ENCODE data around the gene TOGARAM2. TPM values are rescaled to one million over a fixed set of nuclear protein-coding genes. Genes with fewer than 3 reads are reported as not detected.

The TOGARAM2 gene
- total and polyA plus RNA-seq, 3 donors from 2014 or later, result 2.1 to 5.2 (median 3.5) TPM

DNA sequence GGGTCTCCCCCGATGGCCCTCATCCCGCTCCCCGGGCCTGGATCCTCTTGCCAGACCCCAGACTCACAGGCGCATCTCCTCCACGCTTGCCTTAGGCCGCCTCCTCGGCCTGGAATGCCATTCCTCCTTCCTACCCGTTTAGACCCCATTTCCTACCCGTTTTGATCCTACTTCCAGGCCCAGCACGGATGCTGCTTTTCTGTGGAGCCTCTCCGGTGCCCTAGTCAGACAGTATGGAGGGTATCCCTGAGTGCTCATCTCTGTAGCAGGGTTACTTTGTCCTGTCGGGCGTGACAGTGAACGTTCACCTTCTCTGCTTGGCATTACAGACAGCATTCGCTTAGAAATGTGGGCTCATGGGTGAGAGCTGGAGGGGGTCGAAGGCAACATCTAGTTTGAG is 9.3 kb downstream of the TOGARAM2 start:
- no peaks in the 10 kb centered on the region for H3K36me3 ChIP-seq (ENCODE audit: low read depth, missing control alignments)
- H3K4me1 ChIP-seq, result peaks cover 3% of the 10 kb centered on the region
- intact Hi-C loops (cut with DNase I; ENCODE audit: low total_unique reads), result no loop called here
- H3K4me3 ChIP-seq, result no peak overlapping the region
- DNase-seq, result no peak
- no peaks in the 10 kb centered on the region for H3K9me3 ChIP-seq
- H3K27ac ChIP-seq, result no peak overlapping the region
- 86 to 88% methylated on average over 16 of the region's 16 CpGs for WGBS, 2 donors
- TF ChIP-seq POLR2A (IDR thresholded peaks at IDR 0.05), result no peak
- no peak for TF ChIP-seq CTCF (IDR thresholded peaks at IDR 0.05)
- no peaks in the 10 kb centered on the region for H3K27me3 ChIP-seq

DNA sequence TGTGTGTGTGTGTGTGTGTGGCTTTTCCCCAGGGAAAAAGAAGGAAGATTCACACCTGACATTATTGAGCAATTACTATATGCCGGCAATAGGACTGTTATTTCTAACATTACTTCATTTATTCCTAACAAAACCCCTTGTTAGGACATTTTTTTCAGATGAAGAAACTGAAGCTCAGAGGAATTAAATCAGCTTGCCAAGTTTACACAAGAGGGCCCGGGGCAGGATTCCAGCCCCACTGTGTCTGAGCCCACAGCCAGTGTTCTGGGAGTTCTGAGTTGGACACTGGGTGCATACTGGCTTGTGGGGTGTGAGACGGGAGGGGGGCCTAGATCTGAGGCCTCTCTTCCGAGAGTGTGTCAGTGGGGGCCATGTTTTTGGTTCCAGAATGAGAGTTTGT is 9.9 kb downstream of the TOGARAM2 start:
- Histone ChIP-seq H3K36me3 (ENCODE audit: low read depth, missing control alignments) (no peaks in the 10 kb centered on the region), H3K4me1 (peaks cover 3% of the 10 kb centered on the region), H3K4me3 (no peak overlapping the region), H3K9me3 (no peaks in the 10 kb centered on the region), H3K27ac (no peak overlapping the region), H3K27me3 (no peaks in the 10 kb centered on the region)
- no peak for DNase-seq
- 66 to 69% methylated on average over 4 of the region's 4 CpGs for WGBS, 2 donors
- intact Hi-C loops (cut with DNase I; ENCODE audit: low total_unique reads), result no loop called here
- TF ChIP-seq CTCF (IDR thresholded peaks at IDR 0.05) (no peak), POLR2A (IDR thresholded peaks at IDR 0.05) (no peak)

- Histone ChIP-seq H3K36me3 (ENCODE audit: low read depth, missing control alignments) (no peaks in the 10 kb centered on the region), H3K4me1 (peaks cover 3% of the 10 kb centered on the region), H3K27ac (no peak overlapping the region), H3K4me3 (no peak overlapping the region), H3K27me3 (no peaks in the 10 kb centered on the region), H3K9me3 (no peaks in the 10 kb centered on the region)
- intact Hi-C loops (cut with DNase I; ENCODE audit: low total_unique reads), result no loop called here
- 82 to 93% methylated on average over 9 of the region's 9 CpGs for WGBS, 2 donors
- no peak for DNase-seq
- TF ChIP-seq POLR2A (IDR thresholded peaks at IDR 0.05), result no peak
- TF ChIP-seq CTCF (IDR thresholded peaks at IDR 0.05), result no peak
Observed at GRCh38 chr2:28991460-28991859, 10.4 kb downstream of the TOGARAM2 start.

- Histone ChIP-seq H3K4me1 (peaks cover 3% of the 10 kb centered on the region), H3K36me3 (ENCODE audit: low read depth, missing control alignments) (no peaks in the 10 kb centered on the region), H3K27me3 (no peaks in the 10 kb centered on the region), H3K9me3 (no peaks in the 10 kb centered on the region), H3K4me3 (no peak overlapping the region), H3K27ac (no peak overlapping the region)
- no peak for TF ChIP-seq CTCF (IDR thresholded peaks at IDR 0.05)
- no peak for TF ChIP-seq POLR2A (IDR thresholded peaks at IDR 0.05)
- 79 to 83% methylated on average over 3 to 6 of the region's 6 CpGs for WGBS, 2 donors
- intact Hi-C loops (cut with DNase I; ENCODE audit: low total_unique reads), result no loop called here
- DNase-seq, result no peak
Observed at GRCh38 chr2:28993206-28993960, 12.3 kb downstream of the TOGARAM2 start.

- TF ChIP-seq CTCF (IDR thresholded peaks at IDR 0.05) (no peak), POLR2A (IDR thresholded peaks at IDR 0.05) (no peak)
- DNase-seq, result no peak
- no peak overlapping the region for H3K27ac ChIP-seq
- intact Hi-C loops (cut with DNase I; ENCODE audit: low total_unique reads), result no loop called here
- WGBS, 2 donors, result 92 to 94% methylated on average over 10 of the region's 10 CpGs
- H3K4me1 ChIP-seq, result peaks cover 3% of the 10 kb centered on the region
- H3K27me3 ChIP-seq, result no peaks in the 10 kb centered on the region
- no peaks in the 10 kb centered on the region for H3K36me3 ChIP-seq (ENCODE audit: low read depth, missing control alignments)
- no peak overlapping the region for H3K4me3 ChIP-seq
- H3K9me3 ChIP-seq, result no peaks in the 10 kb centered on the region
Observed at GRCh38 chr2:28994074-28994473, 13.0 kb downstream of the TOGARAM2 start.

Measured in testis (tissue), 3 donors.